HEK293 (cell line): ENCODE results near the gene SPACDR.

Experiments
- CTCF ChIA-PET: fragments of 350-600 bp; formaldehyde crosslinking; extraction: SDS; loops from one replicate; lab custom pipeline; 2021; ENCODE audit warnings: antibody characterized with exemption; lab: Yijun Ruan, JAX
- POLR2A ChIA-PET: fragments of 300-600 bp; formaldehyde crosslinking; extraction: SDS; loops from one replicate; lab custom pipeline; 2020; ENCODE audit warnings: antibody characterized with exemption, inconsistent platforms; lab: Yijun Ruan, JAX
- H3K27ac ChIP-seq: fragments of 200-500 bp; sonication (Bioruptor generic); 2 replicates; pipeline ENCODE4 v1.5.1; 2014; ENCODE audit warnings: low read depth, low read length, control low read depth, inconsistent platforms; ENCODE audit errors: extremely low read depth
- H3K36me3 ChIP-seq, 2 experiments: fragments of 200-500 bp in 1 of 2; sonication (Bioruptor generic) in 1 of 2; 1 replicate in 1 of 2; 2 replicates in 1 of 2; pipeline ENCODE4 v1.5.1; 2014 to 2017; ENCODE audit warnings: inconsistent platforms in 2 of 2, low read length in 2 of 2; ENCODE audit not compliant: control insufficient read depth in 2 of 2, insufficient read depth in 1 of 2
- H3K4me1 ChIP-seq: fragments of 200-500 bp; sonication (Bioruptor generic); 2 replicates; pipeline ENCODE4 v1.5.1; 2014; ENCODE audit warnings: mild to moderate bottlenecking, low read length, inconsistent platforms; ENCODE audit not compliant: control insufficient read depth, insufficient read depth
- H3K4me3 ChIP-seq: 2 replicates; pipeline ENCODE4 v1.5.1; 2011; ENCODE audit warnings: low read depth, mild to moderate bottlenecking, control low read depth, low read length, moderate library complexity
- H3K9me3 ChIP-seq: fragments of 200-500 bp; sonication (Bioruptor generic); 2 replicates; pipeline ENCODE4 v1.5.1; 2014; ENCODE audit warnings: low read depth, low read length, inconsistent platforms; ENCODE audit not compliant: control insufficient read depth, insufficient read depth
- EGR2 ChIP-seq: fragments of 450-650 bp; formaldehyde crosslinking; IDR thresholded peaks from 2 replicates; pipeline ENCODE4 v1.5.1; 2016; ENCODE audit warnings: low read depth, missing biosample characterization, missing genetic modification characterization
- HOXD13 ChIP-seq: sonication (generic); formaldehyde crosslinking; IDR thresholded peaks from 2 replicates; pipeline ENCODE4 v1.8.0; 2022; ENCODE audit warnings: missing genetic modification reagents, borderline replicate concordance
- KLF1 ChIP-seq: fragments of 450-650 bp; formaldehyde crosslinking; IDR thresholded peaks from 2 replicates; pipeline ENCODE4 v1.5.1; 2016; ENCODE audit warnings: missing biosample characterization, missing genetic modification characterization
- REPIN1 ChIP-seq: fragments of 450-650 bp; formaldehyde crosslinking; IDR thresholded peaks from 2 replicates; pipeline ENCODE4 v1.5.1; 2017; ENCODE audit warnings: missing biosample characterization, missing genetic modification characterization, low read depth
- ZBTB17 ChIP-seq: fragments of 450-650 bp; formaldehyde crosslinking; IDR thresholded peaks from 2 replicates; pipeline ENCODE4 v1.5.1; 2016; ENCODE audit warnings: missing biosample characterization, missing genetic modification characterization
- ZBTB21 ChIP-seq: fragments of 450-650 bp; formaldehyde crosslinking; IDR thresholded peaks from 2 replicates; pipeline ENCODE4 v1.5.1; 2017; ENCODE audit warnings: missing biosample characterization, missing genetic modification characterization
- ZBTB7A ChIP-seq: fragments of 450-650 bp; formaldehyde crosslinking; IDR thresholded peaks from 2 replicates; pipeline ENCODE4 v1.5.1; 2016; ENCODE audit warnings: low read depth, missing biosample characterization, missing genetic modification characterization
- ZEB2 ChIP-seq: fragments of 450-650 bp; formaldehyde crosslinking; IDR thresholded peaks from 2 replicates; pipeline ENCODE4 v1.5.1; 2016; ENCODE audit warnings: missing biosample characterization, missing genetic modification characterization
- ZNF155 ChIP-seq: fragments of 450-650 bp; formaldehyde crosslinking; IDR thresholded peaks from 2 replicates; pipeline ENCODE4 v1.5.1; 2016; ENCODE audit warnings: missing biosample characterization, missing genetic modification characterization
- ZNF157 ChIP-seq: fragments of 450-650 bp; formaldehyde crosslinking; IDR thresholded peaks from 2 replicates; pipeline ENCODE4 v1.5.1; 2016; ENCODE audit warnings: missing biosample characterization, missing genetic modification characterization
- ZNF184 ChIP-seq: fragments of 450-650 bp; IDR thresholded peaks from 2 replicates; pipeline ENCODE4 v1.5.1; 2018; ENCODE audit warnings: missing biosample characterization, mild to moderate bottlenecking, missing genetic modification characterization
- ZNF274 ChIP-seq, 2 experiments: fragments of 200-500 bp in 1 of 2; fragments of 450-650 bp in 1 of 2; sonication (Bioruptor generic) in 1 of 2; formaldehyde crosslinking in 1 of 2; IDR thresholded peaks; 2 replicates each; pipeline versions ENCODE4 v1.5.1 to v1.6.1; 2014 to 2016; ENCODE audit warnings: borderline replicate concordance in 1 of 2, inconsistent platforms in 1 of 2, low read length in 1 of 2, missing biosample characterization in 1 of 2, missing genetic modification characterization in 1 of 2
- ZNF335 ChIP-seq: fragments of 450-650 bp; formaldehyde crosslinking; conservative IDR thresholded peaks from 2 replicates; pipeline ENCODE4 v1.5.1; 2016; ENCODE audit warnings: missing biosample characterization, missing genetic modification characterization
- ZNF391 ChIP-seq: fragments of 450-650 bp; formaldehyde crosslinking; IDR thresholded peaks from 2 replicates; pipeline ENCODE4 v1.5.1; 2016; ENCODE audit warnings: low read depth, missing biosample characterization, missing genetic modification characterization, borderline replicate concordance
- ZNF501 ChIP-seq: fragments of 450-650 bp; formaldehyde crosslinking; IDR thresholded peaks from 2 replicates; pipeline ENCODE4 v1.5.1; 2016; ENCODE audit warnings: missing biosample characterization, missing genetic modification characterization
- ZNF530 ChIP-seq: fragments of 450-650 bp; formaldehyde crosslinking; IDR thresholded peaks from 2 replicates; pipeline ENCODE4 v1.5.1; 2016; ENCODE audit warnings: low read depth, missing biosample characterization, missing genetic modification characterization
- ZNF549 ChIP-seq: fragments of 450-650 bp; IDR thresholded peaks from 2 replicates; pipeline ENCODE4 v1.5.1; 2018; ENCODE audit warnings: missing biosample characterization, missing genetic modification characterization, mild to moderate bottlenecking, inconsistent platforms, moderate library complexity
- ZNF571 ChIP-seq: fragments of 450-650 bp; formaldehyde crosslinking; IDR thresholded peaks from 2 replicates; pipeline ENCODE4 v1.5.0; 2017; ENCODE audit warnings: missing biosample characterization, missing genetic modification characterization
- ZNF610 ChIP-seq: fragments of 450-650 bp; formaldehyde crosslinking; IDR thresholded peaks from 2 replicates; pipeline ENCODE4 v1.5.1; 2016; ENCODE audit warnings: missing biosample characterization, missing genetic modification characterization, borderline replicate concordance
- ZNF707 ChIP-seq: fragments of 450-650 bp; formaldehyde crosslinking; IDR thresholded peaks from 2 replicates; pipeline ENCODE4 v1.5.1; 2016; ENCODE audit warnings: missing biosample characterization, missing genetic modification characterization
- ZNF837 ChIP-seq: fragments of 450-650 bp; formaldehyde crosslinking; IDR thresholded peaks from 2 replicates; pipeline ENCODE4 v1.5.1; 2016; ENCODE audit warnings: missing biosample characterization, missing genetic modification characterization
- TF ChIP-seq, protein P1 (sequence below): fragments of 450-650 bp; formaldehyde crosslinking; optimal IDR thresholded peaks from 2 replicates; pipeline ENCODE3; 2016; ENCODE audit warnings: missing biosample characterization, mild to moderate bottlenecking, missing genetic modification characterization
- TF ChIP-seq, protein P2 (sequence below): fragments of 450-650 bp; formaldehyde crosslinking; IDR thresholded peaks from 2 replicates; pipeline ENCODE4 v1.5.1; 2017; ENCODE audit warnings: missing biosample characterization, missing genetic modification characterization
- TF ChIP-seq, protein P3 (sequence below): fragments of 450-650 bp; formaldehyde crosslinking; IDR thresholded peaks from 2 replicates; pipeline ENCODE4 v1.5.1; 2016; ENCODE audit warnings: missing biosample characterization, missing genetic modification characterization, borderline replicate concordance

The SPACDR gene

DNA sequence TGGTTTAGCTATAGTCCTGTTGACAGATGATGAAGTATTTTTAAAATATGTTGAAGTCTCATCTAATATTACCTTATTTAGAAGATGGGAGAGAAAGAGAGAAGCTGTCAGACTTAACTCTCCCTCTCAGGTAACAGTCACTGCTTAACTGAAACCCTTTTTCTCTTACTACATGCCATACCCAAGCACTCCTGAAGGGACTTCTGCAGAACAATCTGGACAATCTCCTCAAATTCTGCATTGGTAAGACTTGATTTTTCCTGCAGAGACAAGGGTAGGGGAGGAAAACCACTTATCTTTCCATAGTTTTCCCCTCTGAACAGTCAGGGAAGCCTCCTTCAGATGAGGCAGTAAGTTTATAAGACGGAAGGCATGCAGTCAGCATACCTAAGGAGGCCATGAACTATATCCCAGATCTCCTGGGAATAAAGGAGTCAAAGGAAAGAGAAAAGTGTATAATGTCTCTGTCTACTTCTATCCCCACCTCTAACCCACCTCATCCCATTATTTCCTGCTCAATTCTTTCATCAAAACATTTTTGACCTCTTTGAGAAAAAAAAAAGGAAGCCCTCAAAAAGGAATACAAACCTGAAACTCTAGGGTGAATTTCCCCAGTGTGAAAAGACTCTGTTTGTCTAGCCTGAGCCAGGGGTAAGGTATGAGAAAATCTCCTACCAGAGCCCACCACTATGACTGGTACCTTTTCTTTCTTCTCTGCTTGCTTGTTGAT is 45.0 kb downstream of the SPACDR start:
- TF ChIP-seq ZNF155 (tag by site-specific recombination) (no peak), ZEB2 (no peak), ZNF549 (tag by site-specific recombination) (no peak), ZNF335 (tag by site-specific recombination) (no peak), ZNF707 (tag by site-specific recombination) (no peak), ZNF157 (tag by site-specific recombination) (no peak), ZNF571 (no peak), ZNF837 (tag by site-specific recombination) (no peak), ZNF274 (IDR thresholded peaks at IDR 0.05; ENCODE audit: low read length) (no peak), ZNF274 (tag by site-specific recombination; IDR thresholded peaks at IDR 0.05; ENCODE audit: borderline replicate concordance) (no peak), ZBTB21 (no peak), ZNF184 (tag by site-specific recombination) (no peak), ZNF530 (tag by site-specific recombination) (no peak), ZNF391 (tag by site-specific recombination) (no peak)
- TF ChIP-seq, protein P1, sequence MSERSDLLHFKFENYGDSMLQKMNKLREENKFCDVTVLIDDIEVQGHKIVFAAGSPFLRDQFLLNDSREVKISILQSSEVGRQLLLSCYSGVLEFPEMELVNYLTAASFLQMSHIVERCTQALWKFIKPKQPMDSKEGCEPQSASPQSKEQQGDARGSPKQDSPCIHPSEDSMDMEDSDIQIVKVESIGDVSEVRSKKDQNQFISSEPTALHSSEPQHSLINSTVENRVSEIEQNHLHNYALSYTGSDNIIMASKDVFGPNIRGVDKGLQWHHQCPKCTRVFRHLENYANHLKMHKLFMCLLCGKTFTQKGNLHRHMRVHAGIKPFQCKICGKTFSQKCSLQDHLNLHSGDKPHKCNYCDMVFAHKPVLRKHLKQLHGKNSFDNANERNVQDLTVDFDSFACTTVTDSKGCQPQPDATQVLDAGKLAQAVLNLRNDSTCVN (tag by site-specific recombination), result no peak
- TF ChIP-seq, protein P2, sequence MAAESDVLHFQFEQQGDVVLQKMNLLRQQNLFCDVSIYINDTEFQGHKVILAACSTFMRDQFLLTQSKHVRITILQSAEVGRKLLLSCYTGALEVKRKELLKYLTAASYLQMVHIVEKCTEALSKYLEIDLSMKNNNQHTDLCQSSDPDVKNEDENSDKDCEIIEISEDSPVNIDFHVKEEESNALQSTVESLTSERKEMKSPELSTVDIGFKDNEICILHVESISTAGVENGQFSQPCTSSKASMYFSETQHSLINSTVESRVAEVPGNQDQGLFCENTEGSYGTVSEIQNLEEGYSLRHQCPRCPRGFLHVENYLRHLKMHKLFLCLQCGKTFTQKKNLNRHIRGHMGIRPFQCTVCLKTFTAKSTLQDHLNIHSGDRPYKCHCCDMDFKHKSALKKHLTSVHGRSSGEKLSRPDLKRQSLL (tag by site-specific recombination), result no peak
- ChIA-PET POLR2A (interaction anchor here (0.9 to 1.8 kb wide), 2 partner anchors 9 to 167 kb away, joined by 3 to 10 read pairs; partner anchors contain the start of genes FBXO24, LRCH4 and ZCWPW1), CTCF (interaction anchor here (1.0 to 1.1 kb wide), 2 partner anchors 11 to 21 kb away, joined by 3 read pairs; no protein-coding TSS in a partner anchor)

DNA sequence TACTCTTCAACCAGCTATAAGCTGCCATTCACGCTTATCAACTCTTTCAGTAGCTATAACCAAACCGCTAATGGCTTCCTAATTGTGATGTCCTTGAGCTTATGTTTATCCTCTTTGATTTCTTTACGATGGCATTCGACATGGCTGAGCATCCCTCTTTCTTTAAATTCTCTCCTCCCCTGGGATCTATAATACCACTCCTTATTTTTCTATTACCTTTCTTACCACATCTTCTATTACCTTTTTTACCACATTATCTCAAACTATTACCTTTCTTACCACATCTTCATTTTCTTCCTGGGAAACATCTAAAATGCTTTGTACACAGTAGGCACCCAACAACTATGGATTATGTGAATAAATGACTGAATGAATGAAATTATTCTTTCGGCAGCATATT is 48.6 kb downstream of the SPACDR start:
- POLR2A ChIA-PET, result interaction anchor here (0.9 to 1.4 kb wide), 3 partner anchors 10 to 15 kb away, joined by 3 to 12 read pairs (median 3); partner anchors contain the start of gene ZCWPW1
- TF ChIP-seq REPIN1 (tag by site-specific recombination), result no peak
- TF ChIP-seq ZNF610 (tag by site-specific recombination), result peak; percentile 99
- no peaks in the 10 kb centered on the region for H3K4me1 ChIP-seq
- no peak overlapping the region for H3K4me3 ChIP-seq
- H3K27ac ChIP-seq, result no peak overlapping the region
- no peaks in the 10 kb centered on the region for H3K36me3 ChIP-seq
- no peaks in the 10 kb centered on the region for H3K9me3 ChIP-seq
- CTCF ChIA-PET, result interaction anchor here (0.6 to 1.6 kb wide), 2 partner anchors 8 to 13 kb away, joined by 6 to 11 read pairs; no protein-coding TSS in a partner anchor

More for the DNA sequence above, 45.0 kb downstream of the SPACDR start:
- Histone ChIP-seq H3K36me3 (no peaks in the 10 kb centered on the region), H3K9me3 (no peaks in the 10 kb centered on the region), H3K4me3 (no peak overlapping the region), H3K27ac (no peak overlapping the region), H3K4me1 (no peaks in the 10 kb centered on the region)

DNA sequence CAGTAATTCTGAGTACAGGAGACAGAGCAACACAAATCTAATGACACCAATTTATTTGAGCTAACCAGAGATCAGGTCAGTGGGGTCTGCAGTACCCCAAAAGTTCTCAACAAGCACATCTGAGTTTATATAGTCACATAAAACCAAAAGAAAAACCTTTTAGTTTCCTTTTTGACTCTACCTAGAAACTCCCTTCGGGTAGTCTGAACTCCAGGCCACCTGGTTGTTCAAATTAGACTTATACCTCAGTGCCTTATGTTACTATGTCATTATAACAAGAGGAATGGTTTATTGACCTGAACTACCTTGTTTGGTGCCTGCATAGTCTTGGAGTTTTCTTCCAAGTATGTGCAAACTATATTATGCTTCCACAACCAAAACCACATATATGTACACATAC is 50.2 kb downstream of the SPACDR start:
- CTCF ChIA-PET, result interaction anchor here (2.0 kb wide), 1 partner anchor 11 kb away, joined by 5 read pairs; no protein-coding TSS in a partner anchor
- Histone ChIP-seq H3K4me1 (no peaks in the 10 kb centered on the region), H3K36me3 (no peaks in the 10 kb centered on the region), H3K9me3 (no peaks in the 10 kb centered on the region), H3K4me3 (no peak overlapping the region), H3K27ac (no peak overlapping the region)
- POLR2A ChIA-PET, result no interaction called here
- TF ChIP-seq ZNF501, result no peak
- TF ChIP-seq EGR2 (tag by site-specific recombination), result no peak
- no peak for TF ChIP-seq HOXD13 (CRISPR knock-in tag)
- TF ChIP-seq, protein P3, sequence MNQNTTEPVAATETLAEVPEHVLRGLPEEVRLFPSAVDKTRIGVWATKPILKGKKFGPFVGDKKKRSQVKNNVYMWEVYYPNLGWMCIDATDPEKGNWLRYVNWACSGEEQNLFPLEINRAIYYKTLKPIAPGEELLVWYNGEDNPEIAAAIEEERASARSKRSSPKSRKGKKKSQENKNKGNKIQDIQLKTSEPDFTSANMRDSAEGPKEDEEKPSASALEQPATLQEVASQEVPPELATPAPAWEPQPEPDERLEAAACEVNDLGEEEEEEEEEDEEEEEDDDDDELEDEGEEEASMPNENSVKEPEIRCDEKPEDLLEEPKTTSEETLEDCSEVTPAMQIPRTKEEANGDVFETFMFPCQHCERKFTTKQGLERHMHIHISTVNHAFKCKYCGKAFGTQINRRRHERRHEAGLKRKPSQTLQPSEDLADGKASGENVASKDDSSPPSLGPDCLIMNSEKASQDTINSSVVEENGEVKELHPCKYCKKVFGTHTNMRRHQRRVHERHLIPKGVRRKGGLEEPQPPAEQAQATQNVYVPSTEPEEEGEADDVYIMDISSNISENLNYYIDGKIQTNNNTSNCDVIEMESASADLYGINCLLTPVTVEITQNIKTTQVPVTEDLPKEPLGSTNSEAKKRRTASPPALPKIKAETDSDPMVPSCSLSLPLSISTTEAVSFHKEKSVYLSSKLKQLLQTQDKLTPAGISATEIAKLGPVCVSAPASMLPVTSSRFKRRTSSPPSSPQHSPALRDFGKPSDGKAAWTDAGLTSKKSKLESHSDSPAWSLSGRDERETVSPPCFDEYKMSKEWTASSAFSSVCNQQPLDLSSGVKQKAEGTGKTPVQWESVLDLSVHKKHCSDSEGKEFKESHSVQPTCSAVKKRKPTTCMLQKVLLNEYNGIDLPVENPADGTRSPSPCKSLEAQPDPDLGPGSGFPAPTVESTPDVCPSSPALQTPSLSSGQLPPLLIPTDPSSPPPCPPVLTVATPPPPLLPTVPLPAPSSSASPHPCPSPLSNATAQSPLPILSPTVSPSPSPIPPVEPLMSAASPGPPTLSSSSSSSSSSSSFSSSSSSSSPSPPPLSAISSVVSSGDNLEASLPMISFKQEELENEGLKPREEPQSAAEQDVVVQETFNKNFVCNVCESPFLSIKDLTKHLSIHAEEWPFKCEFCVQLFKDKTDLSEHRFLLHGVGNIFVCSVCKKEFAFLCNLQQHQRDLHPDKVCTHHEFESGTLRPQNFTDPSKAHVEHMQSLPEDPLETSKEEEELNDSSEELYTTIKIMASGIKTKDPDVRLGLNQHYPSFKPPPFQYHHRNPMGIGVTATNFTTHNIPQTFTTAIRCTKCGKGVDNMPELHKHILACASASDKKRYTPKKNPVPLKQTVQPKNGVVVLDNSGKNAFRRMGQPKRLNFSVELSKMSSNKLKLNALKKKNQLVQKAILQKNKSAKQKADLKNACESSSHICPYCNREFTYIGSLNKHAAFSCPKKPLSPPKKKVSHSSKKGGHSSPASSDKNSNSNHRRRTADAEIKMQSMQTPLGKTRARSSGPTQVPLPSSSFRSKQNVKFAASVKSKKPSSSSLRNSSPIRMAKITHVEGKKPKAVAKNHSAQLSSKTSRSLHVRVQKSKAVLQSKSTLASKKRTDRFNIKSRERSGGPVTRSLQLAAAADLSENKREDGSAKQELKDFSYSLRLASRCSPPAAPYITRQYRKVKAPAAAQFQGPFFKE (tag by site-specific recombination), result no peak
- no peak for TF ChIP-seq ZBTB17 (tag by site-specific recombination)
- TF ChIP-seq KLF1, result no peak
- no peak for TF ChIP-seq ZBTB7A (tag by site-specific recombination)
